ENCODE results near the gene M6PR. TPM values are rescaled to one million over a fixed set of nuclear protein-coding genes. Genes with fewer than 3 reads are reported as not detected.

The M6PR gene
- total RNA-seq, 1 experiment from 2014 or later, result 241 TPM

- TF ChIP-seq, protein P1, sequence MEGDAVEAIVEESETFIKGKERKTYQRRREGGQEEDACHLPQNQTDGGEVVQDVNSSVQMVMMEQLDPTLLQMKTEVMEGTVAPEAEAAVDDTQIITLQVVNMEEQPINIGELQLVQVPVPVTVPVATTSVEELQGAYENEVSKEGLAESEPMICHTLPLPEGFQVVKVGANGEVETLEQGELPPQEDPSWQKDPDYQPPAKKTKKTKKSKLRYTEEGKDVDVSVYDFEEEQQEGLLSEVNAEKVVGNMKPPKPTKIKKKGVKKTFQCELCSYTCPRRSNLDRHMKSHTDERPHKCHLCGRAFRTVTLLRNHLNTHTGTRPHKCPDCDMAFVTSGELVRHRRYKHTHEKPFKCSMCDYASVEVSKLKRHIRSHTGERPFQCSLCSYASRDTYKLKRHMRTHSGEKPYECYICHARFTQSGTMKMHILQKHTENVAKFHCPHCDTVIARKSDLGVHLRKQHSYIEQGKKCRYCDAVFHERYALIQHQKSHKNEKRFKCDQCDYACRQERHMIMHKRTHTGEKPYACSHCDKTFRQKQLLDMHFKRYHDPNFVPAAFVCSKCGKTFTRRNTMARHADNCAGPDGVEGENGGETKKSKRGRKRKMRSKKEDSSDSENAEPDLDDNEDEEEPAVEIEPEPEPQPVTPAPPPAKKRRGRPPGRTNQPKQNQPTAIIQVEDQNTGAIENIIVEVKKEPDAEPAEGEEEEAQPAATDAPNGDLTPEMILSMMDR (IDR thresholded peaks at IDR 0.05; ENCODE audit: unreplicated experiment), result no peak
- no TSS peak for BruUV-seq (replicated peaks)
- Mint-ChIP-seq H3K36me3 (ENCODE audit: insufficient read depth, unreplicated experiment) (peaks cover 12% of the 10 kb centered on the region), H3K9me3 (ENCODE audit: low read depth, unreplicated experiment) (no peaks in the 10 kb centered on the region), H3K27me3 (ENCODE audit: unreplicated experiment) (no peaks in the 10 kb centered on the region), H3K27ac (ENCODE audit: unreplicated experiment) (no peak overlapping the region), H3K4me1 (ENCODE audit: low read depth, unreplicated experiment) (peaks cover 18% of the 10 kb centered on the region), H3K4me3 (ENCODE audit: low read depth, unreplicated experiment) (no peak overlapping the region)
- intact Hi-C loops (cut with micrococcal nuclease; ENCODE audit: unreplicated experiment), result no loop called here
- no peak for DNase-seq
- CTCF ChIA-PET, result interaction anchor here (1.1 kb wide), 1 partner anchor 19 kb away, joined by 3 read pairs; no protein-coding TSS in a partner anchor
These were observed 39.7 kb downstream of the M6PR start for GRCh38 chr12:8909752-8910151.

GRCh38 chr12:8907513-8907912 lies 41.9 kb downstream of the M6PR start:
- H3K4me1 Mint-ChIP-seq (ENCODE audit: low read depth, unreplicated experiment), result no peaks in the 10 kb centered on the region
- no peaks in the 10 kb centered on the region for H3K36me3 Mint-ChIP-seq (ENCODE audit: insufficient read depth, unreplicated experiment)
- CTCF ChIA-PET, result no interaction called here
- H3K9me3 Mint-ChIP-seq (ENCODE audit: low read depth, unreplicated experiment), result no peaks in the 10 kb centered on the region
- no peak overlapping the region for H3K4me3 Mint-ChIP-seq (ENCODE audit: low read depth, unreplicated experiment)
- intact Hi-C loops (cut with micrococcal nuclease; ENCODE audit: unreplicated experiment), result no loop called here
- no TSS peak for BruUV-seq (replicated peaks)
- no peak for DNase-seq
- H3K27me3 Mint-ChIP-seq (ENCODE audit: unreplicated experiment), result no peaks in the 10 kb centered on the region
- H3K27ac Mint-ChIP-seq (ENCODE audit: unreplicated experiment), result no peak overlapping the region
- TF ChIP-seq, protein P1 (IDR thresholded peaks at IDR 0.05; ENCODE audit: unreplicated experiment), result no peak

- TF ChIP-seq, protein P1 (IDR thresholded peaks at IDR 0.05; ENCODE audit: unreplicated experiment), result no peak
- H3K27me3 Mint-ChIP-seq (ENCODE audit: unreplicated experiment), result no peaks in the 10 kb centered on the region
- no peaks in the 10 kb centered on the region for H3K9me3 Mint-ChIP-seq (ENCODE audit: low read depth, unreplicated experiment)
- intact Hi-C loops (cut with micrococcal nuclease; ENCODE audit: unreplicated experiment), result no loop called here
- H3K4me3 Mint-ChIP-seq (ENCODE audit: low read depth, unreplicated experiment), result no peak overlapping the region
- CTCF ChIA-PET, result no interaction called here
- no peaks in the 10 kb centered on the region for H3K36me3 Mint-ChIP-seq (ENCODE audit: insufficient read depth, unreplicated experiment)
- H3K27ac Mint-ChIP-seq (ENCODE audit: unreplicated experiment), result no peak overlapping the region
- BruUV-seq (replicated peaks), result no TSS peak
- no peaks in the 10 kb centered on the region for H3K4me1 Mint-ChIP-seq (ENCODE audit: low read depth, unreplicated experiment)
- DNase-seq, result no peak
These were observed 42.9 kb downstream of the M6PR start for GRCh38 chr12:8906266-8907180.

- Mint-ChIP-seq H3K4me3 (ENCODE audit: low read depth, unreplicated experiment) (no peak overlapping the region), H3K36me3 (ENCODE audit: insufficient read depth, unreplicated experiment) (no peaks in the 10 kb centered on the region), H3K4me1 (ENCODE audit: low read depth, unreplicated experiment) (no peaks in the 10 kb centered on the region), H3K27me3 (ENCODE audit: unreplicated experiment) (no peaks in the 10 kb centered on the region), H3K27ac (ENCODE audit: unreplicated experiment) (no peak overlapping the region), H3K9me3 (ENCODE audit: low read depth, unreplicated experiment) (no peaks in the 10 kb centered on the region)
- DNase-seq, result no peak
- BruUV-seq (replicated peaks), result no TSS peak
- CTCF ChIA-PET, result no interaction called here
- TF ChIP-seq, protein P1 (IDR thresholded peaks at IDR 0.05; ENCODE audit: unreplicated experiment), result no peak
- intact Hi-C loops (cut with micrococcal nuclease; ENCODE audit: unreplicated experiment), result no loop called here
These were observed 43.9 kb downstream of the M6PR start for GRCh38 chr12:8905546-8905945.
